ENCODE results near the gene STRAP. TPM values are rescaled to one million over a fixed set of nuclear protein-coding genes. Genes with fewer than 3 reads are reported as not detected.

The STRAP gene
- total and polyA plus RNA-seq, 2 of the 4 experiments (the other 2 are of a cell fraction), result 82.1 to 98.1 TPM

DNA sequence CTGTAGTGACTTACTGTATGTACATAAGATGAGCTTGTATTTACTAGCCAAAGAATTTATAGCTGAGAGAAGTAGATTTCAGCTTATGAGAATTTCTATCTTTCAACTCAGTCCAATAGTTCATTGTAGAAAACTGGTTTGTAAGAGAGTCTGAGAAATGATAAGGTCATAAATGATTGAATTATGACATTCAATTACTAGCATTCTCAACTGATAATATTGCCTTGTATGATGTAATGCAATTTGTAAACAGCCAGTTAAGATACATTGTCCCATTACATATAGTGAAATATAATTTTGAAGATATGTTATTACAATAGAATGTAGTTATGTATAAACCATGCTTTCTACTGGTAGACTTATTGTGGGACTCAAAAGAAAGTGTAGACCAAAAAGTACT, 42.5 kb upstream of the STRAP start:
- H2BK15ac ChIP-seq (ENCODE audit: low read depth, low read length), result no peak overlapping the region
- no peak overlapping the region for H3K14ac ChIP-seq (replicated peaks; ENCODE audit: low read depth, low read length)
- H3K9ac ChIP-seq (ENCODE audit: low read depth, low read length), result no peak overlapping the region
- no peak overlapping the region for H3K23ac ChIP-seq (ENCODE audit: low read depth, low read length)
- peaks cover 7% of the 10 kb centered on the region for H3K9me1 ChIP-seq (ENCODE audit: insufficient read depth, low read length)
- no peak overlapping the region for H3K4ac ChIP-seq (ENCODE audit: low read depth, low read length)
- intact Hi-C loops (cut with micrococcal nuclease) (no loop called here), in situ Hi-C loops (cut with MboI; ENCODE audit: low sequenced_read_pairs) (no loop called here), dilution Hi-C loops (cut with HindIII; ENCODE audit: low sequenced_read_pairs, unreplicated experiment) (loop anchor here (25.0 kb wide), 1 partner anchor 227 kb away; no protein-coding TSS in a partner anchor)
- H3K79me1 ChIP-seq (ENCODE audit: low read depth in 1 of 2, low read length in 2 of 2), result no peaks in the 10 kb centered on the region
- no peaks in the 10 kb centered on the region for H3K36me3 ChIP-seq (ENCODE audit: control insufficient read depth, insufficient read depth, low read length)
- no peak overlapping the region for H2BK5ac ChIP-seq (ENCODE audit: low read depth, low read length, poor library complexity, severe bottlenecking)
- H2AFZ ChIP-seq (replicated peaks; ENCODE audit: low read length, poor library complexity), result no peak overlapping the region
- no peak overlapping the region for H2BK120ac ChIP-seq (ENCODE audit: low read depth, low read length)
- H2BK20ac ChIP-seq (ENCODE audit: low read depth, low read length), result no peak overlapping the region
- no peak for TF ChIP-seq RCOR1 (IDR thresholded peaks at IDR 0.05; ENCODE audit: insufficient replicate concordance, low read length)
- TF ChIP-seq MAZ (IDR thresholded peaks at IDR 0.05; ENCODE audit: borderline replicate concordance, low read depth, low read length), result no peak
- no peak for TF ChIP-seq MAFK (IDR thresholded peaks at IDR 0.05; ENCODE audit: low read depth, low read length)
- TF ChIP-seq MXI1 (IDR thresholded peaks at IDR 0.05; ENCODE audit: borderline replicate concordance, low read depth, low read length), result no peak
- TF ChIP-seq, protein P1, sequence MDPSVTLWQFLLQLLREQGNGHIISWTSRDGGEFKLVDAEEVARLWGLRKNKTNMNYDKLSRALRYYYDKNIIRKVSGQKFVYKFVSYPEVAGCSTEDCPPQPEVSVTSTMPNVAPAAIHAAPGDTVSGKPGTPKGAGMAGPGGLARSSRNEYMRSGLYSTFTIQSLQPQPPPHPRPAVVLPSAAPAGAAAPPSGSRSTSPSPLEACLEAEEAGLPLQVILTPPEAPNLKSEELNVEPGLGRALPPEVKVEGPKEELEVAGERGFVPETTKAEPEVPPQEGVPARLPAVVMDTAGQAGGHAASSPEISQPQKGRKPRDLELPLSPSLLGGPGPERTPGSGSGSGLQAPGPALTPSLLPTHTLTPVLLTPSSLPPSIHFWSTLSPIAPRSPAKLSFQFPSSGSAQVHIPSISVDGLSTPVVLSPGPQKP (IDR thresholded peaks at IDR 0.05; ENCODE audit: borderline replicate concordance, low read depth, low read length), result no peak
- no peak for TF ChIP-seq RFX5 (IDR thresholded peaks at IDR 0.05; ENCODE audit: low read depth, low read length)
- no peak for TF ChIP-seq FOS (IDR thresholded peaks at IDR 0.05; ENCODE audit: low read depth, low read length)
- no peak for TF ChIP-seq CEBPB (IDR thresholded peaks at IDR 0.05; ENCODE audit: low read depth, low read length)
- no peak for TF ChIP-seq RAD21 (IDR thresholded peaks at IDR 0.05; ENCODE audit: low read length)
- no peak for TF ChIP-seq CHD1 (IDR thresholded peaks at IDR 0.05; ENCODE audit: low read depth, low read length)
- no peak for TF ChIP-seq BHLHE40 (IDR thresholded peaks at IDR 0.05; ENCODE audit: low read depth, low read length)
- TF ChIP-seq POLR2A (IDR thresholded peaks at IDR 0.05; ENCODE audit: low read depth, low read length), result no peak
- no peak for TF ChIP-seq NFE2L2 (IDR thresholded peaks at IDR 0.05; ENCODE audit: low read depth, low read length)
- TF ChIP-seq SMC3 (IDR thresholded peaks at IDR 0.05; ENCODE audit: low read depth, low read length), result no peak
- TF ChIP-seq, protein P2, sequence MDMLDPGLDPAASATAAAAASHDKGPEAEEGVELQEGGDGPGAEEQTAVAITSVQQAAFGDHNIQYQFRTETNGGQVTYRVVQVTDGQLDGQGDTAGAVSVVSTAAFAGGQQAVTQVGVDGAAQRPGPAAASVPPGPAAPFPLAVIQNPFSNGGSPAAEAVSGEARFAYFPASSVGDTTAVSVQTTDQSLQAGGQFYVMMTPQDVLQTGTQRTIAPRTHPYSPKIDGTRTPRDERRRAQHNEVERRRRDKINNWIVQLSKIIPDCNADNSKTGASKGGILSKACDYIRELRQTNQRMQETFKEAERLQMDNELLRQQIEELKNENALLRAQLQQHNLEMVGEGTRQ (IDR thresholded peaks at IDR 0.05; ENCODE audit: low read depth, low read length), result no peak
- TF ChIP-seq, protein P3, sequence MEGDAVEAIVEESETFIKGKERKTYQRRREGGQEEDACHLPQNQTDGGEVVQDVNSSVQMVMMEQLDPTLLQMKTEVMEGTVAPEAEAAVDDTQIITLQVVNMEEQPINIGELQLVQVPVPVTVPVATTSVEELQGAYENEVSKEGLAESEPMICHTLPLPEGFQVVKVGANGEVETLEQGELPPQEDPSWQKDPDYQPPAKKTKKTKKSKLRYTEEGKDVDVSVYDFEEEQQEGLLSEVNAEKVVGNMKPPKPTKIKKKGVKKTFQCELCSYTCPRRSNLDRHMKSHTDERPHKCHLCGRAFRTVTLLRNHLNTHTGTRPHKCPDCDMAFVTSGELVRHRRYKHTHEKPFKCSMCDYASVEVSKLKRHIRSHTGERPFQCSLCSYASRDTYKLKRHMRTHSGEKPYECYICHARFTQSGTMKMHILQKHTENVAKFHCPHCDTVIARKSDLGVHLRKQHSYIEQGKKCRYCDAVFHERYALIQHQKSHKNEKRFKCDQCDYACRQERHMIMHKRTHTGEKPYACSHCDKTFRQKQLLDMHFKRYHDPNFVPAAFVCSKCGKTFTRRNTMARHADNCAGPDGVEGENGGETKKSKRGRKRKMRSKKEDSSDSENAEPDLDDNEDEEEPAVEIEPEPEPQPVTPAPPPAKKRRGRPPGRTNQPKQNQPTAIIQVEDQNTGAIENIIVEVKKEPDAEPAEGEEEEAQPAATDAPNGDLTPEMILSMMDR (conservative IDR thresholded peaks at IDR 0.05; ENCODE audit: low read depth, low read length), result no peak
- no peak overlapping the region for H4K91ac ChIP-seq (ENCODE audit: insufficient read depth, low read depth, low read length)
- H3K27me3 ChIP-seq (ENCODE audit: control insufficient read depth, insufficient read depth, low read length), result no peaks in the 10 kb centered on the region
- no peaks in the 10 kb centered on the region for H4K20me1 ChIP-seq (ENCODE audit: insufficient read depth, low read length)
- no peak overlapping the region for H3K56ac ChIP-seq (ENCODE audit: extremely low read depth, insufficient read depth, low read length)
- H3K4me3 ChIP-seq (ENCODE audit: insufficient read depth, low read depth, low read length), result no peak overlapping the region
- H4K5ac ChIP-seq (ENCODE audit: low read depth, low read length), result no peak overlapping the region
- ChIA-PET CTCF (no interaction called here), POLR2A (ENCODE audit: unreplicated experiment) (no interaction called here)
- H2AK9ac ChIP-seq (replicated peaks; ENCODE audit: low read depth, low read length, poor library complexity), result no peak overlapping the region
- ATAC-seq (ENCODE audit: low read depth) (no peak), DNase-seq (no peak)
- BruUV-seq (replicated peaks), result no TSS peak
- H3K4me2 ChIP-seq (ENCODE audit: low read depth, low read length), result no peak overlapping the region
- no peak overlapping the region for H3K27ac ChIP-seq (ENCODE audit: insufficient read depth, low read length)
- H3K18ac ChIP-seq (ENCODE audit: low read depth, low read length), result no peak overlapping the region
- no peak overlapping the region for H4K8ac ChIP-seq (ENCODE audit: low read depth in 2 of 2, low read length in 2 of 2)
- H3K4me1 ChIP-seq (ENCODE audit: control insufficient read depth, insufficient read depth, low read length), result peaks cover 11% of the 10 kb centered on the region
- no peaks in the 10 kb centered on the region for H3K9me3 ChIP-seq (ENCODE audit: control insufficient read depth, insufficient read depth, low read length)
- H2AK5ac ChIP-seq (ENCODE audit: low read depth, low read length), result no peak overlapping the region

Measured in IMR-90 (cell line).